SJCRH30 (cell line): ENCODE measurements around the gene HNRNPAB. TPM values are rescaled to one million over a fixed set of nuclear protein-coding genes. Genes with fewer than 3 reads are reported as not detected.
"Not testable (repeated sequence)": the region's sequence is repeated elsewhere in the genome, so short reads cannot be mapped to it uniquely, and the experiment has no call there.

ENCODE experiments used
- DNase-seq, 2 experiments: peaks; one replicate each; pipeline ENCODE4 v3.0.0-alpha.2; 2015 to 2020
- H3K27ac ChIP-seq: fragments of 250-450 bp; sonication (Bioruptor Pico); 2 replicates; pipeline ENCODE4 v1.5.1; 2020; ENCODE audit warnings: mild to moderate bottlenecking, moderate library complexity
- H3K27me3 ChIP-seq: fragments of 250-450 bp; sonication (Bioruptor Pico); 2 replicates; pipeline ENCODE4 v1.5.1; 2020; ENCODE audit warnings: mild to moderate bottlenecking, moderate library complexity
- H3K36me3 ChIP-seq: fragments of 250-450 bp; sonication (Bioruptor Pico); 2 replicates; pipeline ENCODE4 v1.5.1; 2020; ENCODE audit warnings: mild to moderate bottlenecking, moderate library complexity
- H3K4me1 ChIP-seq: fragments of 250-450 bp; sonication (Bioruptor Pico); 2 replicates; pipeline ENCODE4 v1.5.1; 2020; ENCODE audit warnings: mild to moderate bottlenecking, moderate library complexity
- H3K4me3 ChIP-seq: fragments of 250-450 bp; sonication (Bioruptor Pico); 2 replicates; pipeline ENCODE4 v1.5.1; 2020; ENCODE audit warnings: mild to moderate bottlenecking, moderate library complexity
- H3K9me3 ChIP-seq: fragments of 250-450 bp; sonication (Bioruptor Pico); replicated peaks from 2 replicates; pipeline ENCODE4 v1.5.1; 2020; ENCODE audit warnings: mild to moderate bottlenecking, moderate library complexity
- total RNA-seq: library from RNA; depleted of rRNA; stranded (reverse); fragments of >200 nt; shearing (Covaris generic); gene quantifications from 2 replicates; pipeline ENCODE4 v1.2.3, GENCODE V29; 2014; rRNA removed

HNRNPAB gene
- total RNA-seq, 1 experiment from 2014 or later = 266 TPM

DNA sequence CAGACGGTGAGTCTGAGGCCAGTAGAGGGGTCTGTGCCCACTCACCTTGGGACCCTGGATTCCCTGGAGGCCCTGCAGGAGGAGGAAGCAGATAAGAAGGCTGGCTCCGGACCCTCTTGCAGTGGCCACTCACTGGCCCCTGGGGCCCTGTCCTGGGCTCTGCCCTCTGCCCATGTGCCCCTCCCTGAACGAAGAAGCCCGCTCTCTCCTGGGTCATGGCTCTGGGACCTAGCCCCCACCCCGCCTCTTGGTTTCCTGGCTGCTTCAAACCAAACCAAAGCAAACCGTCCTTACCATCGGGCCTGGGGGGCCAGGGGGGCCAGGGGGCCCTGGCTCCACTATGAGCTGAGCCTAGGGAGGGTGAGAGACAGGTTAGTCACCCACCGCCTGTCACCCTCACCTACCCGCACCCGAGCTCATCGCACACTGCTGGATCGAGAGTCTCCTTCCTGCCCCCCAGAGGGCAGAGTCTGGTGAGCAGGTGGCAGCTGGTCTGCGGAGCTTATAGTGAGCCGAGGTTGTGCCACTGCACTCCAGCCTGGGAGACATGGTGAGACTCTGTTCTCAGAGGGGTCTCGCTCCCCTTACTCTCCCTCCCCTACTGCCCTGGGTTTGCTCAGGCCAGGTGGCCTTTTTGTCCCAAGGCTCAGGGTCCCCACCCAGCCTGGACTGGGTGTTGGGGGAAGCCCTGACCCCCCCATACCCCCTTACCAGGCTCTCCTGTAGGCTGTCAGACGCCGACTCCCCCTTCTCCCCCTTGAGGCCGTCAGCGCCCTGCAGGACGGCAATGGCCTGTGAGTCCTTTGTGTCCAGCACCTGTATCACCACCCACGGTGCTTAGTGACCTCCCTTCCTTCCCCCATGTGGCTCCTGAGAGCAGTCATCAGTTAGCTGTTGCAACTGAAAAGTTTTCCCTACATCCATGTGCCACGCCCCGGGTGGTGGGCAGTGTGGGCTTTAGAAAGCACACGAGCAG lies 43.4 kb downstream of the HNRNPAB start:
- H3K27me3 ChIP-seq = peaks cover 3% of the 10 kb centered on the region; the same call in 1 of the 2 replicates
- H3K36me3 ChIP-seq = no peaks in the 10 kb centered on the region
- H3K9me3 ChIP-seq = no peaks in the 10 kb centered on the region
- H3K4me3 ChIP-seq = no peak overlapping the region
- no peak for DNase-seq
- H3K27ac ChIP-seq = no peak overlapping the region
- no peaks in the 10 kb centered on the region for H3K4me1 ChIP-seq

DNA sequence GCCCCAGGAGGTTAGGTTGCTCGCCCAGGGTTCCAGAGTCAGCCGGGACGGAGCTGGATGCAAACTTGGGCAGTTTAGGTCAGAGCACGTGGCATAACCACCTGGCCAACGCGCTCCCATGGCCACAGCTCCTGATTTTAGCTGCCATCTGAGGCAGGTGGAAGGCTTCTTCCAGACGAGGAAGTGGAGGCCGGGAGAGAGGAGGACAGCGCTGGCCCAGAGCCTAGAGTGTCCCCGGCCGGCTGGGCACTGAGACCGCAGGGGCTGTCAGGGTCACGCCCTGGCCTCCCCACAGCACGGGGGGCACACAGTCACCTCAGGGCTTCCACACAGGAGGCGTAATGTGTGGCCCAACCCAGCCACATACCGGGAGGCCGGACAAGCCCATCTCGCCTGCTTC lies 44.4 kb downstream of the HNRNPAB start:
- H3K9me3 ChIP-seq = no peaks in the 10 kb centered on the region
- H3K36me3 ChIP-seq = no peaks in the 10 kb centered on the region
- no peak overlapping the region for H3K27ac ChIP-seq
- peaks cover 3% of the 10 kb centered on the region; the same call in 1 of the 2 replicates for H3K27me3 ChIP-seq
- H3K4me1 ChIP-seq = no peaks in the 10 kb centered on the region
- H3K4me3 ChIP-seq = no peak overlapping the region
- DNase-seq = no peak

DNA sequence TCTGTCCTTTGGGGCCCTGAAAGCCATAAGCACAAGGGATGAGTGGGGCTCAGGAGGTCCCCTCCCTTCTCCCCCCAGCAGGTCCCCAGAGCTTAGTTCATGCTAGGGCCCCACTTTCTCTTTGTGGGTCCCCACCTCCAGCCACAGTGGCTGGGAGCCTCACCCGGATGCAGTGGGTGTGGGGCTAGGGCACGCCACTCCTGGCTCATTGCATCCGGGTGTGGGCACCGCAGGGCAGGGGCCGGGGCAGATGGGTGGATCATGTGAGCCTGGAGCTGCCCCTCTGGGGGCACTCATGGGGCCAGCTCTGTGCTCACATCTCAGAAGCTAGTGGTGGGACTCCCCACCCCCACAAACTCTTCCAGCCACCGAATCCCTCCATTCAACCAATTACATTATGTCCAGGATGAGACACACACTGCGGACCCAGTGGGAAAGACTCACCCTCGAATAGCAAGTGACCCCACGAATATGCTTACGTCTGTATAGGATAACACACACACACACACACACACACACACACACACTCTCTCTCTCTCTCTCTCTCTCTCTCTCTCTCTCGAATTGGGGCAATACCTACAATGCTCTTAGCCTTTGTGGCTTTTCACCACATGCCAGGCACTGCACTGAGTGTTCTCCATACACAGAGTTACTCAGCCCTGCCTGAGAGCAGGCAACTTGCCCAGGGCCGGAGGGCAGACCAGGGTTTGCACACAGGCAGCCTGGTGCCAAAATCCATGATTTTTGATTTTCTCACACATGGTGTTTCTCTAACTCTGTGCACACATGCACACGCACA lies 45.1 kb downstream of the HNRNPAB start:
- no peaks in the 10 kb centered on the region for H3K4me1 ChIP-seq
- H3K9me3 ChIP-seq = no peaks in the 10 kb centered on the region
- H3K27ac ChIP-seq = no peak overlapping the region
- H3K27me3 ChIP-seq = peaks cover 3% of the 10 kb centered on the region; the same call in 1 of the 2 replicates
- no peak for DNase-seq
- no peak overlapping the region for H3K4me3 ChIP-seq
- H3K36me3 ChIP-seq = no peaks in the 10 kb centered on the region

DNA sequence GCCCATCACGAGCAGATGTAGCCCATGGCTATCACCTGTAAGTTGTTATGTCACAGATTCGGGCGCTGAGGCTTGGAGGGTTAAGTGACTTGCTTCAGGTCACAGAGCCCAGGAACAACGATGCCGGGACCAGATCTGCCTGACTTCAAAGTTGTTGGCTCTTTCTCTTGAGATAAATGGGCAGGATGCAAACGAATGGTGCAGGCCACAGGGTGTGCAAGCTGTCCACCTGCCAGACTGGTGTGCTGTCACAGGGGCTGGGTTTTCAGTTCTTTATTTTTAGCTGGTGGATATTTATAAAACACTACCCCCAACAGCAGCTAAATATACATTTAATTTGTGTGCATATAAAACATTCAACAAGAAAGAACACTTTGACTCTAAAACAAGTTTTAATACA lies 45.9 kb downstream of the HNRNPAB start:
- no peak overlapping the region for H3K27ac ChIP-seq
- H3K4me3 ChIP-seq = no peak overlapping the region
- no peak for DNase-seq
- no peaks in the 10 kb centered on the region for H3K36me3 ChIP-seq
- H3K9me3 ChIP-seq = no peaks in the 10 kb centered on the region
- H3K4me1 ChIP-seq = no peaks in the 10 kb centered on the region
- H3K27me3 ChIP-seq = peaks cover 3% of the 10 kb centered on the region; the same call in 1 of the 2 replicates

DNA sequence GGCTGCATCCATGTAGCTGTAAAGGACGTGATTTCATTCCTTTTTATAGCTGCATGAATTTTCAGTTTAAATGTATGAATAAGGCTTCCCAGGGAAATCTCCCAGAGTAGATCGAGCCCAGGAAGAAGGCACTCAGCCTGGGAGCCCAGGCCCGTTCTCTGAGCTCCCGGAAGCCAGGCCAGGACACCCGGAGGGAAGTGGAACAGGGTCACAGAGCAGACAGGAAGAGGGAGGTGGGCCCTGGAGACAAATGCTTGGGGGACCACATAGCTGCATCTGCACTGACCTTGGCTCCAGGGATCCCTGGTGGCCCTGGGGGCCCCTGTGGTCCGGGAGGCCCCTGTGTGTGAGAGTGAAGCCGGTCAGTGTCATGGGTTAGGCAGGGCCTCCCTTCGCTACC lies 47.9 kb downstream of the HNRNPAB start:
- Histone ChIP-seq H3K9me3 (no peaks in the 10 kb centered on the region), H3K36me3 (no peaks in the 10 kb centered on the region), H3K27ac (no peak overlapping the region), H3K27me3 (peaks cover 3% of the 10 kb centered on the region; the same call in 1 of the 2 replicates), H3K4me3 (no peak overlapping the region), H3K4me1 (no peaks in the 10 kb centered on the region)
- DNase-seq = no peak

DNA sequence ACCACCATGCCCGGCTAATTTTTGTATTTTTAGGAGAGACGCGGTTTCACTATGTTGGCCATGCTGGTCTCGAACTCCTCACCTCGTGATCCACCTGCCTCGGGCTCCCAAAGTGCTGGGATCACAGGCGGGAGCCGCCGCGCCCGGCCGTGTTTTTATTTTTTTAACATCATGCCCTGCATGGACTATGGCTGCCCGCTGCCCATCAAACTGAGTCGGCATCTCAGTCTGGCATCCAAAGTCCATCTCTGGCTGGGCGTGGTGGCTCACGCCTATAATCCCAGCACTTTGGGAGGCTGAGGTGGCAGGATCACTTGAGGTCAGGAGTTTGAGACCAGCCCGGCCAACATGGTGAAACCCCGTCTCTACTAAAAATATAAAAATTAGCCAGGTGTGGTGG lies 49.3 kb downstream of the HNRNPAB start:
- H3K4me1 ChIP-seq, H3K4me3 ChIP-seq, H3K27ac ChIP-seq, H3K9me3 ChIP-seq, DNase-seq, H3K27me3 ChIP-seq, H3K36me3 ChIP-seq: not testable (repeated sequence)

DNA sequence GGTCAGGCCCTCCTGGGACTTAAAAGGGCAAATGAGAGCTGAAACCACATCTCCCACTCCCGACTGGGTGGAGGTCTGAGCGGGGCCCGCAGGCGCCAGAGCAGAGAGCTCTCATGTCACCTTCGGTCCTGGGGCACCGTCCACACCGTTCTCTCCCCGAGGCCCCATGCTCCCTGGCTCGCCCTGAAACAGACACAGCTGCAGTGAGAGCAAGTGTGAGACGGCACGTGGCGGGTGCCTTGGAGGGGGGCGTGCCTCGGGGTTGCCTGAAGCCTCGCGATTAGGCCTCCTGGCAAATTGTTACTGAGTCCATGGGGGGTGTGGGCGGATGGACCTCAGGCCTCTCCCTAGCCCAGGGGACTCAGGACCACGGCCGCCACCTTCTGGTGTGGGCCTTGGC lies 52.4 kb downstream of the HNRNPAB start:
- H3K4me1 ChIP-seq = no peaks in the 10 kb centered on the region
- H3K27ac ChIP-seq = no peak overlapping the region
- no peaks in the 10 kb centered on the region; the same call in 1 of the 2 replicates for H3K27me3 ChIP-seq
- H3K4me3 ChIP-seq = no peak overlapping the region
- H3K36me3 ChIP-seq = no peaks in the 10 kb centered on the region
- DNase-seq = no peak
- H3K9me3 ChIP-seq = no peaks in the 10 kb centered on the region

DNA sequence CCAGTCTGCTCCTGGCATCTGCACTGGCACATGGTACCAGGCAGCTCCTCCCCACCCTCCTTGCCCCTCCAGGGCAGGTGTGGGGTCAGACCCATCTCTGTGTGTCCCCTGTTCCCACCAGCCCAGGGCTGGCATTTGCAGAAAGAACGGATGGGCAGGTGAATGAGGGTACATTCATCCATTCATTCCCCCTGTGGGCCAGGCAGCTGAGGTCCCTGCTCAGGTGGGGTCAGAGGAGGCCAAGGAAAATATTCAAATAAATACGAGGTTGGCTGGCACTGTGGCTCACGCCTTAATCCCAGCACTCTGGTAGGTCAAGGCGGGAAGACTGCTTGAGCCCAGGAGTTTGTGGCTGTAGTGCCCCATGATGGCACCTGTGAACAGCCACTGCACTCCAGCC lies 53.3 kb downstream of the HNRNPAB start:
- Histone ChIP-seq H3K27me3 (no peaks in the 10 kb centered on the region; the same call in 1 of the 2 replicates), H3K27ac (no peak overlapping the region), H3K4me1 (no peaks in the 10 kb centered on the region), H3K4me3 (no peak overlapping the region), H3K9me3 (no peaks in the 10 kb centered on the region), H3K36me3 (no peaks in the 10 kb centered on the region)
- DNase-seq = no peak

DNA sequence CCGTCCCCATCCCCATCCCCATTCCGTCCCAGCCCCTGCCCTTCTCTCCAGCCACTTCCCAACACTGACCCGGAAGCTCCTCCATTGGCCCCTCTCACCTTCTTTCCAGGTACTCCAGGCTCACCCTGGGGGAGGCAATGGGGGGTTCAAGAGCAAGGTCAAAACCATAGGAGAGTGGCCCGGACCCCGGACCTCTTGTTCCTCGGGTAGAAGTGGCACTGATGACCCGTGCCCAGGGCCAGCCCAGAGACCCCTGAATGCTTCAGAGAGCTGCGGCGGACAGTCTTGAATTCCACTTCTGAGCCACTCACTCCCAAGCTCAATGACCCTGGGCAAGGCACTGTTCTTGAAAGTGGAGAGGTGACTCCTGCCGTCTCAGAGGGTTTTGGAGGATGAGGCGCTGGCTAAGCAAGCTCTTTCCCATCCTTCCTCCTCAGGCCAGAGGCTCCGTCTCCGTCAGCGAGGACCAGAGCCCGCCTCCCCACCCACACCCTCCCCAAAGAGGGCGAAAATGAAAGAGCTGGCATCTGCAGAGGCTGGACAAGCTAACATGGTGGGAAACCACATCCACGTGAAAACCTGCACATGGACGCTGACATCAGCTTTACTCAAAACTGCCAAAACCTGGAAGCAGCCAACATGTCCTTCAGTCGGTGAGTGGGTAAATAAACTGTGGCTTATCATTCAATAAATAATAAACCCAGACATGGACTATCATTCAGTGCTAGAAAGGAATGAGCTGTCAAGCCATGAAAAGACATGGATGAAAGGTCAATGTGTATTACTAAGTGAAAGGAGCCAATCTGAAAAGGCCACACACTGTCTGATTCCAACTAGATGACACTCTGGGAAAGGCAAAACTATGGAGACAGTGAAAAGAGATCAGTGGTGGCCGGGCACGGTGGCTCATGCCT lies 55.5 kb downstream of the HNRNPAB start:
- no peak for DNase-seq
- Histone ChIP-seq H3K4me1 (no peaks in the 10 kb centered on the region), H3K9me3 (no peaks in the 10 kb centered on the region), H3K4me3 (no peak overlapping the region), H3K36me3 (no peaks in the 10 kb centered on the region), H3K27me3 (no peaks in the 10 kb centered on the region; the same call in 1 of the 2 replicates), H3K27ac (no peak overlapping the region)

Other genes with a start within 250 kb of the HNRNPAB start
- gene PROP1, start 208.3 kb upstream of the HNRNPAB start, total RNA-seq = 0.28 and 0.84 TPM in 2 replicates
- 43.8 and 45.8 TPM in 2 replicates for gene N4BP3, start 91.0 kb upstream of the HNRNPAB start, total RNA-seq
- gene RMND5B, start 73.5 kb upstream of the HNRNPAB start, total RNA-seq = 24.6 and 24.7 TPM in 2 replicates
- gene NHP2, start 50.6 kb upstream of the HNRNPAB start, total RNA-seq = 277 and 303 TPM in 2 replicates
- gene GMCL2, start 17.2 kb upstream of the HNRNPAB start, total RNA-seq = not detected in 2 replicates
- 16.0 and 21.2 TPM in 2 replicates for gene PHYKPL, start 28.3 kb downstream of the HNRNPAB start, total RNA-seq